ENCODE measurements around the gene ZNF2. TPM values are rescaled to one million over a fixed set of nuclear protein-coding genes. Genes with fewer than 3 reads are reported as not detected.

Gene ZNF2
- total and polyA plus RNA-seq, 2 of the 13 experiments (the other 11 are each of a cell fraction or from before 2014, with no cell fraction given), result 4.3 to 6.1 TPM

GRCh38 chr2:95158441-95158840 lies 7.2 kb upstream of the ZNF2 start:
- in situ Hi-C loops (cut with HindIII; ENCODE audit: extremely low pct_ligation_motif_present, low pct_unique_long_range_greater_than_20kb), result no loop called here
- Histone ChIP-seq H3K4me1 (ENCODE audit: insufficient read depth, low read length) (peaks cover 25% of the 10 kb centered on the region), H3K4me2 (ENCODE audit: low read depth, low read length) (peak overlapping the region; percentile 94), H4K20me1 (ENCODE audit: insufficient read depth, low read length) (no peaks in the 10 kb centered on the region), H3K9me3 (ENCODE audit: low read length) (no peaks in the 10 kb centered on the region), H3K79me2 (ENCODE audit: insufficient read depth, low read length) (no peaks in the 10 kb centered on the region), H3K27me3 (ENCODE audit: control insufficient read depth in 1 of 2, insufficient read depth in 2 of 2, low read length in 2 of 2) (no peaks in the 10 kb centered on the region), H3K36me3 (replicated peaks in 1 of 2; ENCODE audit: control insufficient read depth in 1 of 2, insufficient read depth in 2 of 2, low read length in 2 of 2) (0 out of 5 replicates have a peak, but pooled peaks cover 0 to 4% of the 10 kb centered on the region in 2 experiments), H2AFZ (ENCODE audit: low read length) (no peak overlapping the region), H3K27ac (ENCODE audit: extremely low read length, insufficient read depth, low read length) (no peak overlapping the region), H3K9ac (ENCODE audit: insufficient read depth, low read depth, low read length) (peak overlapping the region; percentile 81; the same call in 1 of the 2 replicates), H3K4me3 (replicated peaks in 1 of 3; ENCODE audit: insufficient read depth in 1 of 3, low read depth in 2 of 3, low read length in 3 of 3) (peak overlapping the region in 2 of 3 experiments; percentile 69 to 89; a peak in 3 of 6 replicates)
- 94% methylated on average over 10 of the region's 10 CpGs for WGBS (ENCODE audit: low lambda C conversion rate)
- ATAC-seq, result no peak
- ChIA-PET CTCF (ENCODE audit: low intra/inter-chr PET ratio, low total read pairs) (no interaction called here), POLR2A (interaction anchor here (1.5 to 1.6 kb wide), 2 partner anchors 35 to 36 kb away, joined by 4 to 11 read pairs; partner anchors contain the start of gene MRPS5)
- intact Hi-C loops (cut with micrococcal nuclease; ENCODE audit: unreplicated experiment), result no loop called here
- FAIRE-seq, result no peak
- DNase-seq (ENCODE audit: low spot score), result no peak
- TF ChIP-seq ZNF547 (CRISPR knock-in tag; IDR thresholded peaks at IDR 0.05) (no peak), ZNF572 (CRISPR knock-in tag; IDR thresholded peaks at IDR 0.05) (0 out of 2 replicates have a peak, but pooled peaks have one; percentile 60), ZNF788 (CRISPR knock-in tag; IDR thresholded peaks at IDR 0.05; ENCODE audit: borderline replicate concordance) (peak; percentile 37; the same call in 1 of the 2 replicates), ZBTB37 (CRISPR knock-in tag; IDR thresholded peaks at IDR 0.05) (no peak), THAP11 (CRISPR knock-in tag; IDR thresholded peaks at IDR 0.05) (0 out of 2 replicates have a peak, but pooled peaks have one; percentile 1), MXD4 (CRISPR knock-in tag; IDR thresholded peaks at IDR 0.05) (no peak)
- no TSS peak for BruUV-seq (replicated peaks)

All from HepG2 (cell line).